Measurements from ENCODE around the gene SH3PXD2B.
A peak's percentile ranks its signal among the peaks of the same experiment; 100 is the strongest.
"Not testable (repeated sequence)": the region's sequence is repeated elsewhere in the genome, so short reads cannot be mapped to it uniquely, and the experiment has no call there.

Gene SH3PXD2B

GRCh38 chr5:172479034-172479783 is 24.9 kb upstream of the SH3PXD2B start:
- peak; percentile 36 for DNase-seq (ENCODE audit: low read depth)
- no peak overlapping the region for H3K4me3 ChIP-seq (ENCODE audit: low read depth, low read length)
- TF ChIP-seq, protein P1, sequence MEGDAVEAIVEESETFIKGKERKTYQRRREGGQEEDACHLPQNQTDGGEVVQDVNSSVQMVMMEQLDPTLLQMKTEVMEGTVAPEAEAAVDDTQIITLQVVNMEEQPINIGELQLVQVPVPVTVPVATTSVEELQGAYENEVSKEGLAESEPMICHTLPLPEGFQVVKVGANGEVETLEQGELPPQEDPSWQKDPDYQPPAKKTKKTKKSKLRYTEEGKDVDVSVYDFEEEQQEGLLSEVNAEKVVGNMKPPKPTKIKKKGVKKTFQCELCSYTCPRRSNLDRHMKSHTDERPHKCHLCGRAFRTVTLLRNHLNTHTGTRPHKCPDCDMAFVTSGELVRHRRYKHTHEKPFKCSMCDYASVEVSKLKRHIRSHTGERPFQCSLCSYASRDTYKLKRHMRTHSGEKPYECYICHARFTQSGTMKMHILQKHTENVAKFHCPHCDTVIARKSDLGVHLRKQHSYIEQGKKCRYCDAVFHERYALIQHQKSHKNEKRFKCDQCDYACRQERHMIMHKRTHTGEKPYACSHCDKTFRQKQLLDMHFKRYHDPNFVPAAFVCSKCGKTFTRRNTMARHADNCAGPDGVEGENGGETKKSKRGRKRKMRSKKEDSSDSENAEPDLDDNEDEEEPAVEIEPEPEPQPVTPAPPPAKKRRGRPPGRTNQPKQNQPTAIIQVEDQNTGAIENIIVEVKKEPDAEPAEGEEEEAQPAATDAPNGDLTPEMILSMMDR (IDR thresholded peaks at IDR 0.05; ENCODE audit: low read depth, low read length, missing control alignments), result peak; percentile 66

GRCh38 chr5:172478695-172479033 is 24.3 kb upstream of the SH3PXD2B start:
- not testable (repeated sequence) for H3K4me3 ChIP-seq (ENCODE audit: low read depth, low read length); DNase-seq (ENCODE audit: low read depth)

- TF ChIP-seq, protein P1 (IDR thresholded peaks at IDR 0.05; ENCODE audit: low read depth, low read length, missing control alignments), result no peak
- no peak overlapping the region for H3K4me3 ChIP-seq (ENCODE audit: low read depth, low read length)
- DNase-seq (ENCODE audit: low read depth), result no peak
These were observed 23.9 kb upstream of the SH3PXD2B start for GRCh38 chr5:172478256-172478655.

- H3K4me3 ChIP-seq (ENCODE audit: low read depth, low read length), result no peak overlapping the region
- TF ChIP-seq, protein P1 (IDR thresholded peaks at IDR 0.05; ENCODE audit: low read depth, low read length, missing control alignments), result no peak
- no peak for DNase-seq (ENCODE audit: low read depth)
These were observed 23.1 kb upstream of the SH3PXD2B start for GRCh38 chr5:172477466-172477865.

GRCh38 chr5:172474293-172474692 is 20.0 kb upstream of the SH3PXD2B start:
- H3K4me3 ChIP-seq (ENCODE audit: low read depth, low read length), result no peak overlapping the region
- DNase-seq (ENCODE audit: low read depth), result no peak
- TF ChIP-seq, protein P1 (IDR thresholded peaks at IDR 0.05; ENCODE audit: low read depth, low read length, missing control alignments), result no peak

DNA sequence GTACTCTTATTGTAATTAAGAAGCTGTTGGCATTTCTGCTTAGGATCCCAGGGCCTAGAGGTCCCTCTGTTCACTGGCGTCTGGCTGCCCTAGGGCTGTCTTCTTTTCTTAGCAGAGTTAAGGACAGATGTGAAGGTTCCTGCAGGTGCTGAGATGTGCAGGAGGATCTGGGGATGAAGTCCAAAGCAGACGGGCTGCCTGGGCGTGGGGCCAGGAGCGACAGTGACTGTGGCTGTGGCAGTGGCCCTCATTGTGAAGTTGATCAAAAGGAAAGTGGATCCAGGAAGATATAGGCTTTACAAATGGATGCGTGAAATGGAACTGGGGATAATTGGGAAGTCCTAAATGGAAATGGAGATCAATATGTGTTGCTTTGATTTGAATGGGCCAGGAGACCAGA is 19.1 kb upstream of the SH3PXD2B start:
- TF ChIP-seq, protein P1 (IDR thresholded peaks at IDR 0.05; ENCODE audit: low read depth, low read length, missing control alignments), result no peak
- H3K4me3 ChIP-seq (ENCODE audit: low read depth, low read length), result no peak overlapping the region
- no peak for DNase-seq (ENCODE audit: low read depth)

GRCh38 chr5:172469697-172470096 is 15.4 kb upstream of the SH3PXD2B start:
- no peak overlapping the region for H3K4me3 ChIP-seq (ENCODE audit: low read depth, low read length)
- TF ChIP-seq, protein P1 (IDR thresholded peaks at IDR 0.05; ENCODE audit: low read depth, low read length, missing control alignments), result no peak

More at GRCh38 chr5:172469697-172470096, 15.4 kb upstream of the SH3PXD2B start:
- DNase-seq (ENCODE audit: low read depth), result no peak

Measured in GM12864 (cell line).